NCI-H2107 (cell line): ENCODE data around the gene PIK3AP1.
"Not testable (repeated sequence)": the region's sequence is repeated elsewhere in the genome, so short reads cannot be mapped to it uniquely, and the experiment has no call there.

ENCODE experiments used
- DNase-seq: peaks from one replicate; lab custom pipeline; 2025; lab: John Stamatoyannopoulos, UW

The PIK3AP1 gene

DNA sequence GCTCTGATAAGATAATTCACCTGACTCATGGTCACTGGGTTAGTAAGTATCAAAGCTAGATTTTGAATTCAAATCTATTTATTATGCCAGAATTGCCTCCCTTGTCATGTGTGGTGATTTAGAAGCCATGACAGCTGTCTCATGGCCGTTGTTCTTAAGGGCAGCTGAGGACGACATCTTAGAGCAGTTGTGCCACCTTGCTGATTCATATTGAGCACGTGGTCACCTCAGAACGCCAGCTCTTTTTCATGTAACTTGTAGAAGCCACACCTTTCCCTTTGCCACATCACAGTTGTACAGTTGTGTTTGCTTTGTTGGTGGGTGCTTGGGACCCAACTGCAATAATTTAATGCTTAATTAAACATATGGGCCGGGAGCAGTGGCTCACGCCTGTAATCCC, 4.3 kb upstream of the PIK3AP1 start:
- DNase-seq: no peak

DNA sequence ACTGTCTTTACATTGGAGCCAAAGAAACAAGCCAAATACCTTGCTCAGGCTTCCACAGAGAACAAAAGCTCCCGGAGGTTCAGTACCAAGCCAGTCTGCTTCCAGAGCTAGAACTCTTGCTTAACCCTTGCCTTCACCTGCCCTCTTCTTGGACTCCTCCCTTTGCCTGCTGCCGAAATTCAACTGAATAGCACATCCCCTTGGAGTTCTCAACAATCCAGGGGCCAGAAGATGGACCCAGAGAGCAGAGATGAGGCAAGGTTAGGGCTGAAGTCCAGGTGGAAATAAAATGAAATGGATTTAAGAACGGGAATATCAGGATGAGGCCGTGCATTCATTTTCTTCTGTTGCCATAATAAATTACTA, 876 bp upstream of the PIK3AP1 start:
- no peak for DNase-seq

DNA sequence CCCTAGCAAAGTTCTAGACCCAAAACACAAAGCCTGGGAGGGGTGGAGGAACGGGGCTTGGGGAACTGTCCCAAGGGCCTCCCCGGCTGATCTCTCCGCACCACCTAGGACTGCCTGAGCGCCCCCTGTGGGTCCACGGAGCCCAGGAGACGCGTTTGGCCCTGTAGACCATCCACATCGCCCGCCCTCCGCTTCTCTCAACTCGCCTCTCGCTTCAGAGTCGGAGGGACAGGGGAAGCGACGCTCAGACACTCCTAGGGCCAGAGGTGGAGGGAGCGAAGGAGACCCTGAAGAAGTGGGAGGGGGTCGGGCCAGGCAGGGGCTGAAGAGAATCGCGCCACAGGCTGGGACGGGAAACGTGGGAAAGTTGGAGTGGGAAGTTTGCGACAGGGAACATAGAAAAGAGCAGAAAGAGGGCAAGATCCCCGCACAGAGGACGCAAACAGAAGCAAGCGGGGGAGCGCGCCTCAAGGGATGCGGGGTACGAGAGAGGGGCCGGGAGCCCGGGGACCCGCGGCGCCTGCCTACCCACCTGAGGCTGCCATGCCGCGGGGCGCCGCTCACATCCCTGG, 378 bp downstream of the PIK3AP1 start:
- no peak for DNase-seq

DNA sequence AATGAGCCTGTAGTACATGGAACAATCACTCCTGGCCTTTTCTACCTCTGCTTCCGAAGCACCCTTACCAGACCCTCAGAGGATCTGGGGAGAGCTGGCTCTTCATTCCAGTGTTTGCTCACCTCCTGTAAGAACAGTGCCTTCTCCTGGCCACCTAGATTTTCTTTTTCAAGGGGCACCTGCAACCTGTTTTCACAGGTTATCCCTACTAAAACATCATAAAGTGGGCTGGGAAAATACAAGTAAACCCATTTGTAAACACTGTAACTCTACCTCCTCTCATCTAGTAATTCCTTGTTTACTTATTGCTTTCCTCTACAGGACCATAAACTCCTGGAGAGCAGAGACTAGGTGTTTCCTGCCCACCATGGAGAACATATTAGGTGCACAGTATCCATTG, 1.1 kb downstream of the PIK3AP1 start:
- no peak for DNase-seq

DNA sequence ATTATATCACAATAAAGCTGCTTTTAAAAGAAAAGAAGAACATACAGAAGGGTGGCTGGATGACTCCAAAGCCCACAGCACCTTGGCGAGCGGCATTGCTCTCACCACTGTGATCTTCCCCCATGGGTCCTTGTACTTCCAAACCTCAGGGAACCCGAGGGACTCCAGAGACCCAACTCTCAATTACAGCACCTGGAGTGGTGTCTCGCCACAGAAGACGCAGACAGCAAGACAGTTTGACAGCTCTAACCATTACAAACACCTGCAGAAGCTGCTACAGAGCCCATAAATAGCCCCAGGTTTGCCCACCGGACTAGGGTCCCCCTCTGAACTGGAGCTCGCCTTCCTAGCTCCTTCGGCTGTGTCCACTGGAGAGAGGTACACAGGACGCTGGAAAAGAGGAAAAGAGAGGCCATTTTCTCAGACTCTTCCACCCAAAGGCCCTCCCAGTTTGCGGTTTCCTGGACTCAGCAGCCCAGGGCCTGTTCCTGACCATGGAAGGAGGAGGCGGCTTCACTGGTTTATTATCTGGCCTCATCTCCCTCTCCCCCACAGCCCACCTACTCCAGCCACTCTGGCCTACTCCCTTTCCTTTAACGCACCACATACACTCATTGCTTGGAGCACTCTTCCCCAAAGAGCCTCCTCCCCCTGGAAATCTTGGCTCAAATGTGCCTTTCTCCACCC, 1.9 kb downstream of the PIK3AP1 start:
- DNase-seq: no peak

DNA sequence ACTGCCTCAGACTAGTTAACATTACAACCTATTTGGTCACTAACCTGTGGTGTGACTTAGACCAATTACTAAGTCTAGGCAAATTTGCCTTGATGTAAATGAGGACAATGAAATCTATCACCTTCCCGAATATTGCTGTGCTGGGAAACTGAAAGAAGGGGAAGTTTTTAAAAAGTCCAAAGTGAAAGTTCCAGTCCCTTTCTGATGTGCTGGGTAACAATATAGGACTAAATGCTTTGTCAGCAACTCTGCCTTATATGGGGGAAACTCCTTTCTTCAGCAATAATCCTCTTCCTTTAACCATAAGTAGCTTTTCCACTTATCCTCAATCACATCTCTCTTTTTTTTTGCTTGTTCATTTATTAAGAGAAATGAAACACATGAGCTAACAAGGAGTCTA, 3.9 kb downstream of the PIK3AP1 start:
- no peak for DNase-seq

DNA sequence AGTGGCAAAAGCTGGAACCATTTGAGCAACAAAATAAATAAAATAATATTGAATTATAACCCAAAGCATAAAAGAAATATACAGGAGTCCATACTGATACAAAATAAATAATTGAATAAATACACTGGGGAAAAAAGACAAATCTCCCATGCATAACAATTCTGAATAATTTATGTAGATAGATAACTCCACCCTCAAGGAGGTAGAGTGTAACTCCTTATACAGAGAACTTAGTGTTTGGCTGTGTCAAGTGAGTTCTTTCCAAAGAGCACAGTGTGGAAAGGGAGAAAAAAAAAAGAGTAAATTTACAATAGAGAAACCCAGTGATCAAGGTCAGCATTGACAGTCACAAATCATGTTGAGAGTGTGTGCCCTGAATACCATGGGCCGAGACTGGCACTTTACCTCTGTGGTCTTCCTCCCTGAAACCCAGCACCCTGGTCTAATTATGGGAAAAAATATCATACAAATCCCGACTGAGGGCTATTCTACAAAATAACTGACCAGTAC, 5.5 kb downstream of the PIK3AP1 start:
- no peak for DNase-seq

DNA sequence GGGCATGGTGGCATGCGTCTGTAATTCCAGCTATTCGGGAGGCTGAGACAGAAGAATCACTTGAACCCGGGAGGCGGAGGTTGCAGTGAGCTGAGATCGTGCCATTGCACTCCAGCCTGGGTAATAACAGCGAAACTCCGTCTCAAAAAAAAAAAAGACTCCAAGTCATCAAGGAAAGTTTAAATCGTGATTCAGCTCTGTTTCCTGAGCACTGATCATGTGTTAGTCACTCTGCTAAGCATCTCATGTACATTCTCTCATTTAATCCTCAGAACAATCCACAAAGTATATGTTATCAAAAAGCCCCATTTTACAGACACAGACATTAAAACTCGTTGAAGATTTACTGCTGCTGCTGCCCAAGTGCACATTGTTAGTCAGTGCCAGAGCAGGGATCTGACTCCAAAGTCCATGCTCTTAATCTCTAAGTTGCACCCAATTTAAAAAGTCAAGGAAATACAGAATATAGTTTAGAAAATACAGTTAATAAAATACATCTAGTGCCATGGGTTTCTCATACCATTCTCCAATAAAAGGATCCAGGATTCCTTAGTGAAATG, 6.2 kb downstream of the PIK3AP1 start:
- DNase-seq: no peak

DNA sequence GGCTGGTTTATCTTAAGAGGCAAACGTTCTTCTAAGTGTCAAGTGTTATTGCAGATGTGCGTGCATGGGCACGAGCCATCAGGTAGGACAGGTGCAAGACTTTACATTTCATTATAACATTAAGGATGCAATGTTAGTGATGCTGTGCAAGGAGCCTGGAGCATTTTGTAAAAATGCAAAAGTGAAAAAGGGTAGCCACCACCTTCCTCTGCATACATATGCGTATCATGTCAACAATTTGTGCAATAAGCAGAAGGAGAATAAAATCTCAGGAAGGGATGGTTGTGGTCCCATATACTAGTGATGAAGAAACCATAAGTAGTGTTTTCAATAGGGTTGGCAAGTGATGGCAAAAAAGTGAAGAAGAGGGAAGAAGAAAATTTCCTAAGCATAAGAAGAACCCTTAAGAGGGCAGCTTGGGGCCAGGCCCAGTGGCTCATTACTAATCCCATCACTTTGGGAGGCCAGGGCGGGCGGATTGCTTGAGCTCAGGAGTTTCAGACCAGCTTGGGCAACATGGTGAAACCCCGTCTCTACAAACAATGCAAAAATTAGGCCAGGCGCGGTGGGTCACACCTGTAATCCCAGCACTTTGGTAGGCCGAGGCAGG, 7.5 kb downstream of the PIK3AP1 start:
- no peak for DNase-seq

DNA sequence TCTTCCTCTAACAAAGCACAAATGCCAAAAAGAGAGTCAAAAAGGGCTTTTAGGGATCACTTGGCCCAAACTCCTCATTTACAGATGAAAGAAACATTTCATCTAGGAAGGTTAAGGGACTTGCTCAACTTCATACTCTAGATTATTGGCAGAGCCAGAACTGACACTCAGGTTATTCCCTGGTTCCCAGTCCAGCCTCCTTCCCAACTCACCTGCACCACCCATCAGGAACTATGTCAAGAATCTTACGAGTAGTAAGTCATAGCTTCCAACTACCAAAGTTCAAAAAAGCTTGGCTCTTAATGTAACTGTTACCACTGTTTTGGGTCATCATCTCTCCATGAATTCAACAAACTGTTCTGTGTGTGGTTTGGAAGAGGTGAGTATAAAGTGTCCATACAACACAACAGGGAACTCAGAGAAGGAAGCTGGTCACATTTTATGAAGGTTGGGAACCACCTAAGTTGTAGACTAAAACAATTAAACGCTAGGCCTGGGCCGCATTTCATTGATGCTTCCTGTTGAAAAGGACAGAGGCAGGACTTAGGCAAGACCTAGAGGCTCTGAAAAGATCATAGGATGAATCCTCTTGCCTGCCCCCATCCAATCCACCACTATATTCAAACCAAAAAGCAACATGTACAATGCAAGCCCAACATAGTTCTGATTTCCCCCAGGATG, 9.1 kb downstream of the PIK3AP1 start:
- DNase-seq: no peak

DNA sequence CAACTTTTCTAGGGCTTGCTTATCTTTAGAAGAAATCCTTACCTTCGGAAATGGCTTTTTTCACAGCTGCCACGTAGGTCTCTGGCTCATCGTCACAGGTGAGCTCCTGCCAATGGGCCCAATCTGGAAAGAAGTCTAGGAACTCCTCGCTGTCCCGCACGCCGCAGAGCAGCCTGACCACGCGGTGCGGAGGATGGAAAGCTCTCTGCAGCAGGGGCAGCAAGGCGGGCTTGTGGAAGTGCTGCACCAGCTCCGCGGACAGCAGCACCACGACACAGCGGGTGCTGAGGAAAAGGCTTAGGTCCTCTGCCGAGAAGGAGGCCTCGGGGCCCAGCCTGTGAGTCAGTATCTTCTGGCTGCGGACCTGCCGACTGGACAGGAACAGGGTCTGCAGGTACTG, 10.8 kb downstream of the PIK3AP1 start:
- no peak for DNase-seq

DNA sequence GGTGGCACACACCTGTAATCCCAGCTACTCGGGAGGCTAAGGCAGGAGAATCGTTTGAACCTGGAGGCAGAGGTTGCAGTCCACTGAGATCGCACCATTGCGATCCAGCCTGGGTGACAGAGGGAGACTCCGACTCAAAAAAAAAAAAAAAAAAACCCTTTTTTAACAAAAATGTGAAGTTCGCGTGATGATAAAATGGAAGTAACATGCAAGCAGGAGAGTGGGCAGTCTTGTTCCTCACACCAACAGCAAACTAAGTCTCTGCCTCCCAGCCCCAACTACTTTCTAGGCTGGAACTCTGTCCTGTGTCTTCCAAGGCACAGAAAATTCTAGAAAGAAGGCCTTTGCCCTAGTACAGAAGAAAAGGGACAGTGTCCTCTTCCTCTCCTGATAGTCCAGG, 11.3 kb downstream of the PIK3AP1 start:
- DNase-seq: no peak

DNA sequence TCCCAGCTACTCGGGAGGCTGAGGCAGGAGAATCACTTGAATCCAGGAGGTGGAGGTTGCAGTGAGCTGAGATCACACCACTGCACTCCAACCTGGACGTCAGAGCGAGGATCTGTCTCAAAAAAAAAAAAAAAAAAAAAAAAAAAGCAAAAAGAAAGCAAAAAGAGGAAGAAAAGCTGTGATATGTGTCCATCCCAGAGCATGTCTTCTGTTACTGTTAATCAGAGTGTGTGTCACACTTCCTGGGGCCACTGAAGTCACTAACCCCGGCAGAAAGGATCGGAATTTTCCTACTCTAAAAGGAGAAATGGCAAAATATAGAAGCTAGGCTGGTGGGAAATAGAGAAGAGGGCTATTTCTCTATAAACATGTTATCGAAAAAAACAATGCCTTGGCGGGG, 11.9 kb downstream of the PIK3AP1 start:
- no peak for DNase-seq

DNA sequence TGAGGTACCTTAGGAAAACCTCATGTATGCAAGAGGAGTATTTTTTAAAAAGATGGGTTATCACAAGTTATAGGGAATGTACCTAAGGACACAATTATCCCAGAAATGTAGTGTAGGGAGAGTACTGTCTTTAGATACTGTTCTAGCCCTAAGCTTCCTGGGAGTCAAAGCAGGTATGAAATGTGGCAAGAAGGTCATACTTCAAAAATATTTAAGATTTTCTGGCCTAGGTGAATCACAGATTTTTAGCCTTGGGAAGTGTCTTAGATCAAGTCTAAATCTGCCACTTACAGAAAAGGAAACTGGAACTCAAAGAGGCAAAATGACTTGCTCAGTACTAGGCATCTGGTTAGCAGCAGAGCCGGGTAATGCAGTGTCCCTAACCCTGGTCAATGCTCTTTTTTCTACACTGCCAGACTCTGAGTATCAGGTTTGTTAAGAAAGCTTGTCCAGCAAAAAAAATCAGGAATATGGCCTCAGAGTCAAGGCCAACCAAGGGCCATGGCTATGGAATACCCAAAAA, 13.9 kb downstream of the PIK3AP1 start:
- no peak for DNase-seq

DNA sequence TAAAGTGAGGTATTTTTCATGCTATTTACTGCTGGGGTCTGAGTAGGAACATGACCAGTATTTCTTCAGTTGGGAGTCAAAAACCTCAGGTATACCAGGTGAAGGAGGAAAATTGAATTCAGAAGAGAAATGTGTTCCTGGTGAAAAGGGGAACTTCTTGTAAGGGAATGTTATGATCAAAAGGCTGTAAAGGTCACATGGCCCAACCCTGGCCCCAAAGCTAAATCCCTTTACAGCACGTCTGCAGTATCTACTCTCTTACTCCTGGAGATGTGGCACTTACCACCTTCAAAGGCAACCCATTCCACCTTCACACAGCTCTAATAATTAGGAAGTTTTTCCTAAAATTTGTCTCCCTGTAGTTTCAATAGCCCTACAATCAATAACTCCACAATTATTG, 15.2 kb downstream of the PIK3AP1 start:
- no peak for DNase-seq

DNA sequence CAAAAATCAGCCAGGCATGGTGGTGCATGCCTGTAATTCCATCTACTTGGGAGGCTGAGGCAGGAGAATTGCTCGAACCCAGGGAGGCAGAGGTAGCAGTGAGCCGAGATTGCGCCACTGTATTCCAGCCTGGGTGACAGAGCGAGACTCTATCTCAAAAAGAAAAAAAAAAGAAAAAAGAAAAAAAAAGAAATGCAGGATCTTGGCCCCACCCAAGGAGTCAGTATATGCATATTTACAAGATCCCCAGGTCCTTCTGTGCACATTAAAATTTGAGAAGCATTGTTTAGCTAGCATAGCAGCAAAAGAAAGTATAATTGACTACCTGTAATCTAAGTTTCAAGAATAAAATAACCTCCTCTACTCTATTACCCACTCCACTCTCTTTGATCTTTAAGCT, 15.8 kb downstream of the PIK3AP1 start:
- no peak for DNase-seq

DNA sequence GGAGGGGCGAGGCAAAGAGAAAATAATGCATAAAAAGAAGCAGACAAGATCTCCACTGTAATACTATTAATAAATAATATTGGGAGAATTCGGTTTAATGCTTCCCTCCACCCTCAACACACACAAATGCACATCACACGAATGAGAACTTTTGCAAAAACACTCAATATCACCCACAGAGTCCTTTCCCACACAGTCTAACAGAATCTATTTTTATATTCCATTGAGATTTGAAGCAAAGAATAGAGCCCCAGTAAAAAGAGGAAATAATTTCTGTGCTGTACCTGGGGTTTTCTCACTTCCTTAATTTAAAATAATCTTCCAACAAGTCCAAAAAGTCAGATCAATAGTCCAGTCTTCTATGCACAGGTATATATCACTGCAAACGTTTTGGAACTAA, 17.0 kb downstream of the PIK3AP1 start:
- DNase-seq: no peak

DNA sequence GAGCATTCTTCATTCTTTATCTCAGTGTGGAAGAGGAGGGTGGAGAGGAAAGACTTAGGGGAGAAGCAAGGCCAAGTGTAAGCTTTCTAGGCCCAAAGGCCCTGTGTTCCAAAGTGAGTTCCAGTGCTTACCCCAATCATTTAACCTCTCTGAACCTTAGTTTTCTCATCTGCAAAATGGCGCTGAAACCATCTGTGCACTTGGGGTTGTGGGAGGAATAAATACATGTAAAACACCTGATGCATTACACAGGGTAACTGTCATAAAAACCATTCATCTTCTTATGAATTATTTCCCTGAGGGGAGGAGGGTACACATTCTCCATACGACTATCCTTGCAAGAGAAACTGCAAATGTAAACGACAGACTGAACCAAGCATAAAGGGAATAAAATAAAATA, 19.0 kb downstream of the PIK3AP1 start:
- no peak for DNase-seq

DNA sequence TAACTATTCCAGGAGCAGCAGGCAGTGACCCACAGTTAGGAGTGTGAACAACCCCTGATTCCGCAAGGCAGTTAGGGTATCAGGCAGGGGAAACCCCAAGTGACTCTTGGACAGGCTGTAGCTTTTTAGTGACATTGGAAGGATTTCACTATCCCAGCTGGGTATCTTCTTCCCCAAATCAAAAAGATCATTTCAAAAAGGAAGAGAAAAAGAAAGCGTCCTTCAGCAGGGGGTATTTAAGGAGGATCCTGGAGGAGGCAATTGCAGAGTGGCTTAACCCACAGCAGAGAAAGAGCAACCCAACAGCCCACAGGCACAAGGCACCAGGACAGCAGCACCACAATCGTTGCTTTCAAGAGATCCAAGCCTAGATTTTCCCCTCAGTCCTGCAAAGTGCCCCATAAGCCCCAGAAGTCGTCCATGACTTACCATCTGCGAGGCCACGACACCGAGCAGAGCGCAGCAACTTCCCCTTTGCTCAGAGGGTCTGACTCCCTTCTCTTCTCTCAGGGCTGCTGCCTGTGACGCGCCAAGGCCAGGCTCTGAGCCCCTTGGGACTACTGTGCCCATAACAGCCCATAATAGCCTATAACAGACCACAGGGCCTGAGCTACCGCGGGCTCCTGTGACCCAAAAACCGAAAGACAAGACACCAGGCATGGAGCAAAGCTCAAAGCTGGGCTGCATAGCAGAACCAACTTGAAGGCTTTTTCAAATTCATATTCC, 19.8 kb downstream of the PIK3AP1 start:
- DNase-seq: no peak

DNA sequence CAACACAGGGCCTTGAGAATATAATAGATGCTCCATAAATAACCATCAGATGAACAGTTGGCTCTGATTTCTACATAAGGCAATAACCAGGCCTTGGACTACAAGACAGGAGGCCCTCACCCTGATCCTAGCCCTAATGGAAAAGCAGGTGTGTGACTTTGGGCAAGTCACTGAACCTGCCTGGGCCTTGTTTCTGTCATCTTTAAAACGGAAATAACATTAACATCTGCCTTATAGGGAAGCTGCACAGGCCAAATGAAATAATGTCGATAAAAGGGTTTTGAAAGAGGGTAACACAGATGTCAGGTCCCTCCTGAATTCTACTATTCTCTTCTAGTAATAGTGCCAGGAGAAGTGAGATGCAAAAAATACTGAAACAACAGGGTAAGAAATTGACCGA, 20.7 kb downstream of the PIK3AP1 start:
- DNase-seq: no peak

DNA sequence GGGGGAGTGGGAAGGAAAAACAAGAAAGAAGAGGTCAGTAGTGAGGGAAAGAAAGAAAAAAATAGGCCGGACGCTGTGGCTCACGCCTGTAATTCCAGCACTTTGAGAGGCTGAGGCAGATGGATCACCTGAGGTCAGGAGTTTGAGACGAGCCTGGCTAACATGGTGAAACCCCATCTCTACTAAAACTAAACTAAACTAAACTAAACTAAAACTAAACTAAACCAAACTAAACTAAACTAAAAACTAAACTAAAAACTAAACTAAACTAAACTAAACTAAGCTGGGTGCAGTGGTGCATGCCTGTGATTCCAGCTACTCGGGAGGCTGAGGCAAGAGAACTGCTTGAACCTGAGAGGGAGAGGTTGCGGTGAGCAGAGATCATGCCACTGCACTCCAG, 22.0 kb downstream of the PIK3AP1 start:
- not testable (repeated sequence) for DNase-seq

DNA sequence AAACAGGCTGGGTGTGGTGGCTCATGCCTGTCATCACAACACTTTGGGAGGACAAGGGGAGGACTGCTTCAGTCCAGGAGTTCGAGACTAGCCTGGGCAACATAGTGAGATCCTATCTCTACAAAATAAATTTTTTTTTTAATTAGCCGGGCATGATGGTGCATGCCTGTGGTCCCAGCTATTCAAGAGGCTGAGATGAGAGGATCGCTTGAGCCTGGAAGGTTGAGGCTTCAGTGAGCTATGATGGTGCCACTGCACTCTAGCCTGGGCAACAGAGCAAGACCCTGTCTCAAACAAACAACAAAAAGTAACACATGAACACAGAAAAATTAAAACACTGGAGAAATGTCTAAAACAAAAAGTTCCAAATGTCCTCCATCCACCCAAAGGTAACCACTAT, 22.9 kb downstream of the PIK3AP1 start:
- no peak for DNase-seq
